Astrocyte (in vitro differentiated cells and primary cell): ENCODE measurements around the gene PRRG2. TPM values are rescaled to one million over a fixed set of nuclear protein-coding genes. Genes with fewer than 3 reads are reported as not detected.

Experiments
- DNase-seq: peaks from one replicate; pipeline ENCODE4 v3.0.0-alpha.2; 2010; ENCODE audit warnings: low read depth
- FAIRE-seq: peaks from 2 replicates; lab custom pipeline; 2011; peaks lifted over from hg19 to GRCh38; lab: Jason Lieb, UNC
- H2AFZ ChIP-seq: 2 replicates; pipeline ENCODE4 v1.6.0; 2012; ENCODE audit warnings: low read depth, low read length, inconsistent platforms
- H3K27ac ChIP-seq: 2 replicates; pipeline ENCODE4 v1.5.1; 2011; ENCODE audit warnings: low read depth, low read length, inconsistent platforms
- H3K27me3 ChIP-seq: 2 replicates; pipeline ENCODE4 v1.6.0; 2011; ENCODE audit warnings: low read length, inconsistent platforms; ENCODE audit not compliant: insufficient read depth
- H3K36me3 ChIP-seq: 2 replicates; pipeline ENCODE4 v1.5.1; 2011; ENCODE audit warnings: low read length, inconsistent platforms; ENCODE audit not compliant: insufficient read depth
- H3K4me1 ChIP-seq: 2 replicates; pipeline ENCODE4 v1.5.1; 2011; ENCODE audit warnings: low read length, inconsistent platforms; ENCODE audit not compliant: insufficient read depth
- H3K4me2 ChIP-seq: 2 replicates; pipeline ENCODE4 v1.6.0; 2012; ENCODE audit warnings: low read length, inconsistent platforms
- H3K4me3 ChIP-seq: 2 replicates; pipeline ENCODE4 v1.5.1; 2011; ENCODE audit warnings: low read depth, mild to moderate bottlenecking, low read length, inconsistent platforms; ENCODE audit not compliant: insufficient read depth
- H3K79me2 ChIP-seq: 2 replicates; pipeline ENCODE4 v1.6.0; 2012; ENCODE audit warnings: mild to moderate bottlenecking, low read length, inconsistent platforms; ENCODE audit not compliant: insufficient read depth
- H3K9ac ChIP-seq: 2 replicates; pipeline ENCODE4 v1.6.0; 2012; ENCODE audit warnings: mild to moderate bottlenecking, low read length, inconsistent platforms
- H3K9me3 ChIP-seq: 2 replicates; pipeline ENCODE4 v1.5.1; 2012; ENCODE audit warnings: low read depth, mild to moderate bottlenecking, low read length, inconsistent platforms; ENCODE audit not compliant: insufficient read depth
- H4K20me1 ChIP-seq: 2 replicates; pipeline ENCODE4 v1.6.0; 2012; ENCODE audit warnings: low read length, inconsistent platforms; ENCODE audit not compliant: insufficient read depth
- H3K27ac Mint-ChIP-seq: one replicate; pipeline ENCODE4 v1.8.0; 2021; ENCODE audit warnings: mild to moderate bottlenecking, mixed read lengths; ENCODE audit not compliant: unreplicated experiment
- H3K27me3 Mint-ChIP-seq: one replicate; pipeline ENCODE4 v1.8.0; 2021; ENCODE audit warnings: low read depth, mixed read lengths; ENCODE audit not compliant: unreplicated experiment
- H3K36me3 Mint-ChIP-seq: one replicate; pipeline ENCODE4 v1.8.0; 2021; ENCODE audit warnings: low read depth, mixed read lengths; ENCODE audit not compliant: unreplicated experiment
- H3K4me1 Mint-ChIP-seq: one replicate; pipeline ENCODE4 v1.8.0; 2021; ENCODE audit warnings: low read depth, mixed read lengths; ENCODE audit not compliant: unreplicated experiment
- H3K4me3 Mint-ChIP-seq: one replicate; pipeline ENCODE4 v1.8.0; 2021; ENCODE audit warnings: mild to moderate bottlenecking, moderate library complexity, mixed read lengths; ENCODE audit not compliant: unreplicated experiment
- H3K9me3 Mint-ChIP-seq: one replicate; pipeline ENCODE4 v1.8.0; 2021; ENCODE audit warnings: mild to moderate bottlenecking, mixed read lengths; ENCODE audit not compliant: unreplicated experiment
- EZH2 ChIP-seq: IDR thresholded peaks from 2 replicates; pipeline ENCODE4 v1.6.1; 2012; ENCODE audit warnings: mild to moderate bottlenecking, low read length, inconsistent platforms; ENCODE audit not compliant: insufficient read depth
- total RNA-seq: library from RNA; stranded (reverse); gene quantifications from 2 replicates; pipeline ENCODE4 v1.2.1, GENCODE V29; 2021
- TF ChIP-seq, protein P1 (sequence below): IDR thresholded peaks from 2 replicates; pipeline ENCODE4 v1.5.1; 2011; ENCODE audit warnings: low read depth, mild to moderate bottlenecking, inconsistent platforms, low read length, moderate library complexity; ENCODE audit not compliant: insufficient read depth

PRRG2 gene
- total RNA-seq, 1 donor from 2014 or later, result 1.3 TPM

DNA sequence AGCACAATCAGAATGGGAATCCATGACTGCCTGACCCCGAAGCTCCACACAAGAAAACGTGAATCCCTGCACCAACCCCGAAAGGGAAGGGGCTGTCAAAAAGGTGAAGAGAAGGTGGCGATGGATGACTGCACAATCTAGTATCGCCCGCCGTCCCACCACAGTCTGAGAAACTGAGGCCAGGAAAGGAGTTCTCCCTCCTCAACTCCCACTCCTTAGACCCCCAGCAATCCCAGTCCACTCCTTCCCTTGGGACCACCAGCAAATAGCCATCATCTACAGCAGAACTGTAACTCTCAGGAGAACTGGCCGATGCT is 1.2 kb upstream of the PRRG2 start:
- Histone ChIP-seq H3K27ac (peak overlapping the region; percentile 47), H3K4me1 (peaks cover 7% of the 10 kb centered on the region), H3K4me3 (peak overlapping the region; percentile 97), H3K4me2 (peak overlapping the region; percentile 92), H3K79me2 (peaks cover 49% of the 10 kb centered on the region), H3K9me3 (no peaks in the 10 kb centered on the region), H3K27me3 (no peaks in the 10 kb centered on the region), H3K36me3 (peaks cover 4% of the 10 kb centered on the region), H4K20me1 (peaks cover 22% of the 10 kb centered on the region), H3K9ac (peak overlapping the region; percentile 95), H2AFZ (peak overlapping the region; percentile 68)
- Mint-ChIP-seq H3K36me3 (no peaks in the 10 kb centered on the region), H3K9me3 (no peaks in the 10 kb centered on the region), H3K27ac (peak overlapping the region; percentile 95), H3K4me1 (peaks cover 7% of the 10 kb centered on the region), H3K4me3 (peak overlapping the region; percentile 97), H3K27me3 (no peaks in the 10 kb centered on the region)
- TF ChIP-seq EZH2, result no peak
- TF ChIP-seq, protein P1, sequence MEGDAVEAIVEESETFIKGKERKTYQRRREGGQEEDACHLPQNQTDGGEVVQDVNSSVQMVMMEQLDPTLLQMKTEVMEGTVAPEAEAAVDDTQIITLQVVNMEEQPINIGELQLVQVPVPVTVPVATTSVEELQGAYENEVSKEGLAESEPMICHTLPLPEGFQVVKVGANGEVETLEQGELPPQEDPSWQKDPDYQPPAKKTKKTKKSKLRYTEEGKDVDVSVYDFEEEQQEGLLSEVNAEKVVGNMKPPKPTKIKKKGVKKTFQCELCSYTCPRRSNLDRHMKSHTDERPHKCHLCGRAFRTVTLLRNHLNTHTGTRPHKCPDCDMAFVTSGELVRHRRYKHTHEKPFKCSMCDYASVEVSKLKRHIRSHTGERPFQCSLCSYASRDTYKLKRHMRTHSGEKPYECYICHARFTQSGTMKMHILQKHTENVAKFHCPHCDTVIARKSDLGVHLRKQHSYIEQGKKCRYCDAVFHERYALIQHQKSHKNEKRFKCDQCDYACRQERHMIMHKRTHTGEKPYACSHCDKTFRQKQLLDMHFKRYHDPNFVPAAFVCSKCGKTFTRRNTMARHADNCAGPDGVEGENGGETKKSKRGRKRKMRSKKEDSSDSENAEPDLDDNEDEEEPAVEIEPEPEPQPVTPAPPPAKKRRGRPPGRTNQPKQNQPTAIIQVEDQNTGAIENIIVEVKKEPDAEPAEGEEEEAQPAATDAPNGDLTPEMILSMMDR, result no peak
- DNase-seq (no peak), FAIRE-seq (no peak)

- Mint-ChIP-seq H3K9me3 (no peaks in the 10 kb centered on the region), H3K27me3 (no peaks in the 10 kb centered on the region), H3K4me3 (peak within 1 kb of the TSS; percentile 97), H3K4me1 (peaks cover 7% of the 10 kb centered on the region), H3K27ac (peak within 1 kb of the TSS; percentile 95), H3K36me3 (no peaks in the 10 kb centered on the region)
- Histone ChIP-seq H3K4me1 (peaks cover 7% of the 10 kb centered on the region), H3K27ac (peak within 1 kb of the TSS; percentile 47), H3K9me3 (no peaks in the 10 kb centered on the region), H3K79me2 (peaks cover 45% of the 10 kb centered on the region), H4K20me1 (peaks cover 19% of the 10 kb centered on the region), H3K9ac (peak within 1 kb of the TSS; percentile 95), H3K4me3 (peak within 1 kb of the TSS; percentile 97), H2AFZ (peak within 1 kb of the TSS; percentile 92), H3K36me3 (peaks cover 4% of the 10 kb centered on the region), H3K4me2 (peak within 1 kb of the TSS; percentile 92), H3K27me3 (no peaks in the 10 kb centered on the region)
- TF ChIP-seq, protein P1, result no peak
- TF ChIP-seq EZH2, result no peak
- DNase-seq, result peak; percentile 94
- no peak for FAIRE-seq
These were observed 681 bp upstream of the PRRG2 start, which contains the start of gene NOSIP for GRCh38 chr19:49580264-49581006. TSS of gene NOSIP (minus strand) at chr19:49580556. CDS start at chr19:49560691, 19,865 bp downstream.

GRCh38 chr19:49583239-49583638 is 2.1 kb downstream of the PRRG2 start:
- FAIRE-seq (no peak), DNase-seq (no peak)
- Mint-ChIP-seq H3K27me3 (no peaks in the 10 kb centered on the region), H3K9me3 (no peaks in the 10 kb centered on the region), H3K4me3 (no peak overlapping the region), H3K4me1 (peaks cover 7% of the 10 kb centered on the region), H3K27ac (no peak overlapping the region), H3K36me3 (no peaks in the 10 kb centered on the region)
- Histone ChIP-seq H4K20me1 (peaks cover 12% of the 10 kb centered on the region), H3K27me3 (no peaks in the 10 kb centered on the region), H3K79me2 (peaks cover 20% of the 10 kb centered on the region), H3K36me3 (no peaks in the 10 kb centered on the region), H3K4me2 (no peak overlapping the region), H3K27ac (no peak overlapping the region), H3K4me3 (no peak overlapping the region), H3K4me1 (peaks cover 7% of the 10 kb centered on the region), H2AFZ (no peak overlapping the region), H3K9ac (no peak overlapping the region), H3K9me3 (no peaks in the 10 kb centered on the region)
- TF ChIP-seq EZH2, result no peak
- TF ChIP-seq, protein P1, result no peak
